Retinal pigment epithelial cell (primary cell): ENCODE data around the gene ACTR6.

ENCODE experiments used
- DNase-seq: peaks from one replicate; pipeline ENCODE4 v3.0.0-alpha.2; 2010; ENCODE audit warnings: low read depth
- H3K4me3 ChIP-seq: 2 replicates; pipeline ENCODE4 v1.5.1; 2011; ENCODE audit warnings: mild to moderate bottlenecking, low read length, control low read depth, moderate library complexity
- CTCF ChIP-seq: conservative IDR thresholded peaks from 2 replicates; pipeline ENCODE4 v1.5.1; 2011; ENCODE audit warnings: low read depth, low read length, control low read depth, inconsistent platforms

The ACTR6 gene

GRCh38 chr12:100238801-100239200 lies 38.2 kb downstream of the ACTR6 start:
- no peak for TF ChIP-seq CTCF
- H3K4me3 ChIP-seq = no peak overlapping the region
- no peak for DNase-seq

GRCh38 chr12:100239589-100239988 lies 39.0 kb downstream of the ACTR6 start:
- H3K4me3 ChIP-seq = no peak overlapping the region
- DNase-seq = no peak
- no peak for TF ChIP-seq CTCF

- TF ChIP-seq CTCF = no peak
- no peak overlapping the region for H3K4me3 ChIP-seq
- no peak for DNase-seq
Measured at GRCh38 chr12:100243137-100243536, 42.5 kb downstream of the ACTR6 start.

- no peak for TF ChIP-seq CTCF
- DNase-seq = no peak
- H3K4me3 ChIP-seq = no peak overlapping the region
Measured at GRCh38 chr12:100247765-100248164, 47.1 kb downstream of the ACTR6 start.

- DNase-seq = no peak
- H3K4me3 ChIP-seq = no peak overlapping the region
- no peak for TF ChIP-seq CTCF
Measured at GRCh38 chr12:100248886-100249285, 48.3 kb downstream of the ACTR6 start.

GRCh38 chr12:100249941-100250340 lies 49.3 kb downstream of the ACTR6 start:
- no peak for TF ChIP-seq CTCF
- DNase-seq = no peak
- H3K4me3 ChIP-seq = no peak overlapping the region

- TF ChIP-seq CTCF = no peak
- DNase-seq = no peak
- no peak overlapping the region for H3K4me3 ChIP-seq
Measured at GRCh38 chr12:100251917-100252316, 51.3 kb downstream of the ACTR6 start.
